ENCODE results near the gene IFNW1. TPM values are rescaled to one million over a fixed set of nuclear protein-coding genes. Genes with fewer than 3 reads are reported as not detected.
A peak's percentile ranks its signal among the peaks of the same experiment; 100 is the strongest.

IFNW1 gene
- total and polyA plus RNA-seq, 2 donors from 2014 or later: not detected

- DNase-seq: peak in 1 of 5 donors; percentile 3
- H3K4me1 ChIP-seq (ENCODE audit: control insufficient read depth in 2 of 3, insufficient read depth in 2 of 3, low read depth in 1 of 3, low read length in 3 of 3): no peaks in the 10 kb centered on the region
- H3K9me3 ChIP-seq (ENCODE audit: control insufficient read depth in 2 of 3, insufficient read depth in 1 of 3, low read length in 3 of 3): no peaks in the 10 kb centered on the region
- peak overlapping the region; percentile 23 to 27 for H3K27ac ChIP-seq (ENCODE audit: low read depth in 2 of 2, low read length in 2 of 2)
- no peak for TF ChIP-seq CTCF (IDR thresholded peaks at IDR 0.05; ENCODE audit: borderline replicate concordance, extremely low read depth, insufficient read depth)
- intact Hi-C loops (cut with DNase I): no loop called here
- H3K27me3 ChIP-seq (ENCODE audit: control insufficient read depth, insufficient read depth, low read length): no peaks in the 10 kb centered on the region
- FAIRE-seq: no peak
- H3K36me3 ChIP-seq (ENCODE audit: control insufficient read depth in 2 of 3, insufficient read depth in 3 of 3, low read length in 3 of 3): no peaks in the 10 kb centered on the region
- H3K9ac ChIP-seq (ENCODE audit: low read length in 3 of 3): no peak overlapping the region
- H3K4me3 ChIP-seq (ENCODE audit: low read length in 3 of 3): peak overlapping the region in 1 of 3 donors; percentile 18
Measured at GRCh38 chr9:21096172-21096900, 45.3 kb downstream of the IFNW1 start.

GRCh38 chr9:21095561-21095960 lies 46.1 kb downstream of the IFNW1 start:
- Histone ChIP-seq H3K9me3 (ENCODE audit: control insufficient read depth in 2 of 3, insufficient read depth in 1 of 3, low read length in 3 of 3) (no peaks in the 10 kb centered on the region), H3K9ac (ENCODE audit: low read length in 3 of 3) (no peak overlapping the region), H3K4me3 (ENCODE audit: low read length in 3 of 3) (no peak overlapping the region), H3K27ac (ENCODE audit: low read depth in 2 of 2, low read length in 2 of 2) (no peak overlapping the region), H3K4me1 (ENCODE audit: control insufficient read depth in 2 of 3, insufficient read depth in 2 of 3, low read depth in 1 of 3, low read length in 3 of 3) (no peaks in the 10 kb centered on the region), H3K36me3 (ENCODE audit: control insufficient read depth in 2 of 3, insufficient read depth in 3 of 3, low read length in 3 of 3) (no peaks in the 10 kb centered on the region), H3K27me3 (ENCODE audit: control insufficient read depth, insufficient read depth, low read length) (no peaks in the 10 kb centered on the region)
- intact Hi-C loops (cut with DNase I): no loop called here
- DNase-seq (no peak), FAIRE-seq (no peak)
- TF ChIP-seq CTCF (IDR thresholded peaks at IDR 0.05; ENCODE audit: borderline replicate concordance, extremely low read depth, insufficient read depth): no peak

Other genes with a start within 250 kb of the IFNW1 start
- gene HACD4, start 110.2 kb downstream of the IFNW1 start, total RNA-seq: 2.9 TPM
- gene HACD4, start 110.2 kb downstream of the IFNW1 start, polyA plus RNA-seq (ENCODE audit: insufficient read depth, low read depth, low replicate concordance): 1.3 TPM
- not detected for gene IFNB1, start 63.9 kb downstream of the IFNW1 start, total RNA-seq
- gene IFNB1, start 63.9 kb downstream of the IFNW1 start, polyA plus RNA-seq (ENCODE audit: insufficient read depth, low read depth, low replicate concordance): not detected
- not detected for gene IFNA21, start 24.8 kb upstream of the IFNW1 start, total RNA-seq
- not detected for gene IFNA21, start 24.8 kb upstream of the IFNW1 start, polyA plus RNA-seq (ENCODE audit: insufficient read depth, low read depth, low replicate concordance)
- gene IFNA4, start 45.8 kb upstream of the IFNW1 start, total RNA-seq: not detected
- gene IFNA4, start 45.8 kb upstream of the IFNW1 start, polyA plus RNA-seq (ENCODE audit: insufficient read depth, low read depth, low replicate concordance): not detected
- not detected for gene IFNA7, start 60.4 kb upstream of the IFNW1 start, total RNA-seq
- not detected for gene IFNA7, start 60.4 kb upstream of the IFNW1 start, polyA plus RNA-seq (ENCODE audit: insufficient read depth, low read depth, low replicate concordance)
- not detected for gene IFNA10, start 65.3 kb upstream of the IFNW1 start, total RNA-seq
- not detected for gene IFNA10, start 65.3 kb upstream of the IFNW1 start, polyA plus RNA-seq (ENCODE audit: insufficient read depth, low read depth, low replicate concordance)
- gene IFNA16, start 75.5 kb upstream of the IFNW1 start, total RNA-seq: not detected
- not detected for gene IFNA16, start 75.5 kb upstream of the IFNW1 start, polyA plus RNA-seq (ENCODE audit: insufficient read depth, low read depth, low replicate concordance)
- gene IFNA17, start 86.4 kb upstream of the IFNW1 start, total RNA-seq: not detected
- gene IFNA17, start 86.4 kb upstream of the IFNW1 start, polyA plus RNA-seq (ENCODE audit: insufficient read depth, low read depth, low replicate concordance): not detected
- not detected for gene IFNA14, start 98.2 kb upstream of the IFNW1 start, total RNA-seq
- gene IFNA14, start 98.2 kb upstream of the IFNW1 start, polyA plus RNA-seq (ENCODE audit: insufficient read depth, low read depth, low replicate concordance): not detected
- gene IFNA5, start 163.5 kb upstream of the IFNW1 start, total RNA-seq: not detected
- gene IFNA5, start 163.5 kb upstream of the IFNW1 start, polyA plus RNA-seq (ENCODE audit: insufficient read depth, low read depth, low replicate concordance): not detected
- gene KLHL9, start 193.6 kb upstream of the IFNW1 start, total RNA-seq: 30.5 TPM
- gene KLHL9, start 193.6 kb upstream of the IFNW1 start, polyA plus RNA-seq (ENCODE audit: insufficient read depth, low read depth, low replicate concordance): 10.4 TPM
- not detected for gene IFNA6, start 209.1 kb upstream of the IFNW1 start, total RNA-seq
- not detected for gene IFNA6, start 209.1 kb upstream of the IFNW1 start, polyA plus RNA-seq (ENCODE audit: insufficient read depth, low read depth, low replicate concordance)
- not detected for gene IFNA13, start 226.2 kb upstream of the IFNW1 start, total RNA-seq
- not detected for gene IFNA13, start 226.2 kb upstream of the IFNW1 start, polyA plus RNA-seq (ENCODE audit: insufficient read depth, low read depth, low replicate concordance)
- gene IFNA2, start 243.6 kb upstream of the IFNW1 start, total RNA-seq: not detected
- gene IFNA2, start 243.6 kb upstream of the IFNW1 start, polyA plus RNA-seq (ENCODE audit: insufficient read depth, low read depth, low replicate concordance): not detected